Measurements from ENCODE around the gene SLC29A1.
"Not testable (repeated sequence)": the region's sequence is repeated elsewhere in the genome, so short reads cannot be mapped to it uniquely, and the experiment has no call there.

SLC29A1 gene

DNA sequence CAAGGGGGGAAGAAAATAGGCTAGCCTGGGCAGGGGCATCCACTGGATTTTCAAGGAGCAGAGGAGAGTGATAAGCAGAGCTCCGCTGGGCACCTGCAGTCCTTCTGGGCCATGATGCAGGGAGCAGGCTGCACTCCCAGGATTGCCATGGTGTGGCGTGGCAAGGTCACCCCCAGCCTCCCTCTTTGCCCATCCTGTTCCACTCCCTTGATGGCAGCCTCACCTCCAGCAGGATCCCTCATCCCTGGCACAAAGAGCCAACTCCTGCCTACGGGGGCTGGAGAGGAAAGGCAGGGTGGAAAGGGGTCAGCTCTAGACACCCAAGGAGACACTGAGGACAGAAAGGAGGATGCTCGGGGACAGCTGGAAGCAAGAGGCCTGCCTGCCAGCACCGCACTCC, 29.1 kb upstream of the SLC29A1 start:
- DNase-seq (ENCODE audit: low spot score) = no peak

DNA sequence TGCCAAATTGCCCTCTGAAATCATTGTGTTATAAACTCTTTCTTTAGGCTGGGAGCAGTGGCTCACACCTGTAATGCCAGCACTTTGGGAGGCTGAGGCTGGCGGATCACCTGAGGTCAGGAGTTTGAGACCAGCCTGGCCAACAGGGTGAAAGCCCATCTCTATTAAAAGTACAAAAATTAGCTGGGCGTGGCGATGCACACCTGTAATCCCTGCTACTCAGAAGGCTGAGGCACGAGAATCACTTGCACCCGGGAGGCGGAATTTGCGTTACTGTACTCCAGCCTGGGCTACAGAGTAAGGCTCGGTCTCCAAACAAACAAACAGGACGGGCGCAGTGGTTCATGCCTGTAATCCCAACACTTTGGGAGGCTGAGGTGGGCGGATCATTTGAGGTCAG, 27.0 kb upstream of the SLC29A1 start:
- not testable (repeated sequence) for DNase-seq (ENCODE audit: low spot score)

- no peak for DNase-seq (ENCODE audit: low spot score)
Observed at GRCh38 chr6:44198684-44199083, 24.7 kb upstream of the SLC29A1 start.

GRCh38 chr6:44199883-44200282, 23.5 kb upstream of the SLC29A1 start:
- no peak for DNase-seq (ENCODE audit: low spot score)

- DNase-seq (ENCODE audit: low spot score) = no peak
Observed at GRCh38 chr6:44201200-44201599, 22.2 kb upstream of the SLC29A1 start.

DNA sequence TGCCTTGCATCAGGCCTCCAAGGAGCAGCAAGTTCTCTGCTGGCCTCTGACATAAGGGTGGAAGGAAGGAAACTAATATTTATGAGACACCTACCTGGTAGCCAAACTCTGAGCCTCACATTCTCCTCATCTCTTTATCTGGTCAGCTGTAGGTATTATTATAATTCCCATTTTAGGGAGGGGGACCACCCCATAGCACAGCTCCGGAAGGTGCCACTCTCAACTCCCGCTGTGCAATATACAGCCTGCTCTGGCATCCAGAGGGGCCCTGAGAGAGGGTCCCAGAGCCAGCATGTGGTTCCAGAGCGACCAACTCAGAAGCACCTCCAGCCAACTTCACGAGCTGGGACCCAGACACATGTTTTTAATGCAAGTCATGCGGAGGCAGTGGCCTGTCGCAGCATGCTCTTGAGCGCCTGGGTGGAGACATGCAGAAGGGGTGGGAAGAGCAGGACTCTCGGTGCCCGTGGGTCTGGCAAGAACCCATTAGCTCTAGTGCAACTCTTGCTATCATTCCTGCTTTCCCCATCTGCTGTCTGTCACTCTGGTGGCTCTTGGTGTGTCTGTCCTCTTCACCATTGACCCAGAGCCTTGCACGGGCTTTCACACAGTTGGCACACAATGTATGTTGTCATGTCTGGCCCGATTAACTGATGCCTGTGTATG, 21.6 kb upstream of the SLC29A1 start:
- DNase-seq (ENCODE audit: low spot score) = no peak

GRCh38 chr6:44202332-44202971, 20.9 kb upstream of the SLC29A1 start:
- DNase-seq (ENCODE audit: low spot score) = no peak

DNA sequence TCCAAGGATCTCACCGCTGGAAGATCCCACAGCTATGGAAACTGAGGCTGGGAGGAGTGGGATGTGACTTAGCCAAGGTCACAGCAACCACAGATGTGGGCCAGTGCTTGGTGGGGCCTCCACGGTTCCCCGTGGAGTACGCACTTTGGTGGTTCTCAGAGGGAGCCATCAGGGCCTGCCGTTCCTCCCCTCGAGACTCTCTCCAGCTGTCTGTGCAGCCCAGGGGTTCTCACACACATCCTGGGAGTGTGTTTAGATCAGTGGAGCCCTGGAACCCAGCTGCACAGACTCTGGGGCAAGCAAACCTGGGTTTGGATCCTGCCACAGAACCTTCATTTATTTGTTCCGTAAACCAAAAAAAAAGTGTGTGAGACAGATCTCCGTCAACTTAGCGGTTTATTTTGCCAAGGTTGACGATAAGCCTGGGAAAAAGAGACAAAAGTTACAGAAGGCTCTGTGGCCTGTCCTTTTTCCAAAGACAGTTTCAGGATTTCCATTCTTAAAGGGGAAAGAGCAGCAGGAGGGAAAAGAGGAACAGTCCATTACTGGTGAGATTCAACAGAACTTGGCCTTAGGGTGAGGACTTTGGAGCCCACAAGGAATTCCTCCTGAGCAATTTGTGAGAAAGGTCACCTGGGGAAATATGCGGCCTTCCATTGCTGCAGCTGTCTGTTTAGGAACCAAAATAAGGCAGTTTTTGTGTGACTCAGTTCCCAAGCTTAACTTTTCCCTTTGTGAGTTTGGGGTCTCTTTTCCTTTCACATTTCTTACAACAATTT, 20.2 kb upstream of the SLC29A1 start:
- DNase-seq (ENCODE audit: low spot score) = no peak

- no peak for DNase-seq (ENCODE audit: low spot score)
Observed at GRCh38 chr6:44203955-44204354, 19.4 kb upstream of the SLC29A1 start.

GRCh38 chr6:44207966-44208365, 15.4 kb upstream of the SLC29A1 start:
- DNase-seq (ENCODE audit: low spot score) = no peak

GRCh38 chr6:44211284-44211683, 12.1 kb upstream of the SLC29A1 start:
- DNase-seq (ENCODE audit: low spot score) = no peak

DNA sequence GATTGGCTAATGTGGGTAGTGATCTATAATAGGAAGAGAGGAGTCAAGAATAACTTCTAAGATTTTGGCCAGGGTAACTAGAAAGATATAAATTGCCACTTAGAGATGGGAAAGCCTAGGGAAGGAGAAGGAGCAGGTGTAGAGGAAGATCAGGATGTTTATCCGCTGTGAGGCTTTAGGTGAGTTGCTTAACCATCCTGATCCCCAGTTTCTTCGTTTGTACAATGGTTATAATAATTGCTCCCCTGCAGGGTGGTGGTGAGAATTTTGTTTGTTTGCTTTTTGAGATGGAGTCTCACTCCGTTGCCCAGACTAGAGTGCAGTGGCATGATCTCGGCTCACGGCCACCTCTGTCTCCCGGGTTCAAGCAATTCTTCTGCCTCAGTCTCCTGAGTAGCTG, 9.1 kb upstream of the SLC29A1 start:
- no peak for DNase-seq (ENCODE audit: low spot score)

- no peak for DNase-seq (ENCODE audit: low spot score)
Observed at GRCh38 chr6:44216677-44217331, 6.6 kb upstream of the SLC29A1 start, which contains the start of gene MYMX. Gene MYMX, plus strand, starts transcription at chr6:44216926. Its CDS starts 546 bp downstream, at chr6:44217472.

DNA sequence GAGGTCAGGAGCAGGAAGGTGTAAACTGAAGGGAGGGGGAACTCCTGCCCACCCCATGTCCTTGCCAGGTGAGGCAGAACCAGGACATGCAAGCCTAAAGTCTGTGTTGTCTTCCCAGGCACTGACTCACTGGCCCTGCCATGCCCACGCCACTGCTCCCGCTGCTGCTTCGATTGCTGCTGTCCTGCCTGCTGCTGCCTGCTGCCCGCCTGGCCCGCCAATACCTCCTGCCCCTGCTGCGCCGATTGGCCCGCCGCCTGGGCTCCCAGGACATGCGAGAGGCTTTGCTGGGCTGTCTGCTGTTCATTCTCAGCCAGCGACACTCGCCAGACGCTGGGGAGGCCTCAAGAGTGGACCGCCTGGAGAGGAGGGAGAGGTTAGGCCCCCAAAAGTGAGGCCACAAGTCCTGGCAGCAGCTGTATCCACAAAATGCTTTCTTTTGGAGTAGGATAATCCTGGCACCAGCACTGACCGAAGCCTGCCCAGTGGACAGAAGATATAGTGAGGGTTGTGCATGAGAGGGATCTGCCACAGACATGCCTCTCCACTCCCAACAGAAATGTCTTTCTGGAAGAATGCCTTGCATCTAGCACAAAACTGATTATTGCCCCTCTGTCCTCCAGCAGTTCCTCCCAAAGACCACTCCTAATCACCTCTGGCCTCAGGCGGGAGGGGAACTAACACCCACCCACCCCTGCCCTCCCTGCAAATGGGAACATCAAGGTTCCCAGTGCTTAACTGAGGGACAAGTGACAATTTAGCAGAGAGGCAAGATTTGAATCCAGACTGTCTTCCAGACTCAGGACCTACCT, 5.9 kb upstream of the SLC29A1 start:
- DNase-seq (ENCODE audit: low spot score) = no peak

DNA sequence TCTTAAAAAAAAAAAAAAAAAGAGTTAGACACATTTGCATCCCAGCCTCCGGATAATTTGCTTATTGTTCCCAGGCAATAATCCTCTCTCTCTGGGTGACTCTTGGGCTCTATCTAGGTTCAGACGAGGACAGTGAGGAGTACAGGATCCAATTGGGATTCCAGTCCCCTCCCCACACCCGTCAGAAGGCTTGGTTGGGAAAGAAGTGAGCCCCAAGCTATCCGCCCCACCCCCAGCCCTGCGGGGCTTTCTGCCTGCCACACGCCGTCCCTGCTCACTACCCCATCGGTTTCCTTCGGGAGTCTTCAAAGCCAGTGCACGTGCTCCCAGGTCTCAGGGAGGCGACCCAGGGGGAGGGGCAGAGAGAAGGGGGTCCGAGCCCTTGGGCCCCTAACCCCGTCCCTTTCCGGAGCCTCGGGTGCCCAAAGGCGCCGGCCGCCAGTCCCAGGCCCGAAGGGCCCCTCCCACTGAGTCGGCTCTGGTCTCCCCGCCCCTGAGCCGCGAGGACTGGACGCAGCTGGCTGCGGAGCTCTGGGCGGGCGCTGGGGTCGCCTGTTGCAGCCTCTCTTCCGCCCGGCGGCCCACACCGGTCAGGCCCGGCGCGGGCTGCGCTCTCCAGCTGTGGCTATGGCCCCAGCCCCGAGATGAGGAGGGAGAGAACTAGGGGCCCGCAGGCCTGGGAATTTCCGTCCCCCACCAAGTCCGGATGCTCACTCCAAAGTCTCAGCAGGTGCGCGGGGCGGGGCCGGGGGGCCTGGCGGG, 4.2 kb upstream of the SLC29A1 start:
- DNase-seq (ENCODE audit: low spot score) = no peak

- DNase-seq (ENCODE audit: low spot score) = no peak
Observed at GRCh38 chr6:44219815-44220784, 3.3 kb upstream of the SLC29A1 start.

- DNase-seq (ENCODE audit: low spot score) = no peak
Observed at GRCh38 chr6:44220913-44221290, 2.5 kb upstream of the SLC29A1 start.

- DNase-seq (ENCODE audit: low spot score) = peak; percentile 73
Observed at GRCh38 chr6:44221291-44221960, 2.0 kb upstream of the SLC29A1 start.

DNA sequence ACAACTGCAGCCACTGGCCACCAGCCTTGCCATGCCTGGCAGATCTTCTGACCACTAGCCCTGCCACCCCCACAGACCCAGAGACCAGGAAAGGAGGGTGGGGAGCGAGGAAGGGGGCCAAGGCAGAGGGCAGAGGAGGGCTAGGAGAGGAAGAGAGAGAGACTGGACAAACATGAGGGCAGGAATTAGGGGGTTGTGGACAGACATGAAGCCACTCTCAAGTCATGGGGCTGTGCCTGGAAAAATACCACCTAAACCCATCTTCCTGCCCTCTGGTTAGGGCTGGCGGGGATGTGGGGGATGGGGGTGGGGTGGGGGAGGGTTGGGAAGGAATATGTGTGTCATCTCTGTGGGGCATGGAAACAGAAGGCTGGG, 1.4 kb upstream of the SLC29A1 start:
- DNase-seq (ENCODE audit: low spot score) = no peak

Data from putamen (tissue), 1 donor.